Mesodermal cell (in vitro differentiated cells): ENCODE measurements around the gene PTPRK.

Experiments used
- H3K27ac ChIP-seq: 2 replicates; pipeline ENCODE4 v1.7.0; 2013; ENCODE audit warnings: mild to moderate bottlenecking, low read depth, low read length, moderate library complexity; ENCODE audit not compliant: severe bottlenecking
- H3K36me3 ChIP-seq: 2 replicates; pipeline ENCODE4 v1.7.1; 2013; ENCODE audit warnings: mild to moderate bottlenecking, low read length, moderate library complexity; ENCODE audit not compliant: control insufficient read depth, insufficient read depth
- H3K4me1 ChIP-seq: one replicate; pipeline ENCODE4 v1.7.1; 2013; ENCODE audit warnings: mild to moderate bottlenecking, low read length; ENCODE audit not compliant: insufficient read depth, control insufficient read depth, poor library complexity, severe bottlenecking
- H3K4me3 ChIP-seq: 2 replicates; pipeline ENCODE4 v1.7.0; 2013; ENCODE audit warnings: low read length, control low read depth, mild to moderate bottlenecking; ENCODE audit not compliant: insufficient read depth, poor library complexity, severe bottlenecking; ENCODE audit errors: extremely low read depth
- H3K9me3 ChIP-seq: 2 replicates; pipeline ENCODE4 v1.7.1; 2013; ENCODE audit warnings: mild to moderate bottlenecking, low read length, moderate library complexity; ENCODE audit not compliant: control insufficient read depth
- WGBS, 2 experiments: methylation state at CpG; one replicate each; pipeline ENCODE4 v1.1.5; 2013; ENCODE audit warnings: missing lambda C conversion rate in 2 of 2; ENCODE audit not compliant: insufficient coverage in 2 of 2; 5-methylcytosine and 5-hydroxymethylcytosine counted together

Gene PTPRK

DNA sequence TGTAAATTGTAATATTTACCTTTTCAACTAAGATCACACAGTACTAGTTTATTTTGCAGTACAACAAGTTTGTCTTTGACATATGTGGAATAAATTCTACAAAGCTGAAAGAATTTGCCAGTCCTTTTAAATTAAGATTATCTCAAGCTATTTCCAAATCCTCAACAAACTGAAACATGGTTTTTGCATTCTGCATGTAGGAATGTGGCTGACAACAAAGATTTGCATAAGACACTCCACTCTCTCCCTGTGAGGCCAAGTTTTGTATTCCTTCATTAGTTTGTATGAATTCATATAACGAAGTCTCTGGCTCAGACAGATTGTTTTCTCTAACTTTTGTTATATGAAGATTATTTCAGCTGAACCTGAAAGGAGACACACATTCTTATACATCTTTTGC lies 495.4 kb downstream of the PTPRK start:
- no peaks in the 10 kb centered on the region for H3K4me1 ChIP-seq
- H3K36me3 ChIP-seq, result no peaks in the 10 kb centered on the region
- no peaks in the 10 kb centered on the region for H3K9me3 ChIP-seq
- WGBS, 2 experiments, result no CpG with 5 or more reads among the region's 1 CpG
- no peak overlapping the region for H3K4me3 ChIP-seq
- H3K27ac ChIP-seq, result no peak overlapping the region

DNA sequence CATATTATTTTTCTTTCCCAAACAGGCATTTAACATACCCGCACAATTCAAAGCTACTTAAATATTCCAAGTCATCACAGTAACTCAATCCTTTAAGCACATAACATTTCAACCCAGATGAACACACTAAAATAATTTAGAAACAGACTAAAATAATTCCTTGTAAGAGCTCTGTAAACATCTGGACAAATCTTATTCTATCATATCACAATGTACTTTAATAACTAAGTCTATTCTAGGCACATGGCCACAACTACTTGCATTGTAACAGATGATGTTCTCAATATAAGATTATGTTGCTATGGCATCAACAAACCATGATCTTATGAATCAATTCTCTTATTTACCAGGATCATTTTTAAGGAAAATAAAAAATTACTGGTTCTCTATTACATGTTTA lies 496.4 kb downstream of the PTPRK start:
- H3K9me3 ChIP-seq, result no peaks in the 10 kb centered on the region
- H3K27ac ChIP-seq, result no peak overlapping the region
- no peaks in the 10 kb centered on the region for H3K4me1 ChIP-seq
- WGBS, 2 experiments, result 89 to 100% methylated on average over 1 of the region's 1 CpG
- H3K4me3 ChIP-seq, result no peak overlapping the region
- H3K36me3 ChIP-seq, result no peaks in the 10 kb centered on the region

DNA sequence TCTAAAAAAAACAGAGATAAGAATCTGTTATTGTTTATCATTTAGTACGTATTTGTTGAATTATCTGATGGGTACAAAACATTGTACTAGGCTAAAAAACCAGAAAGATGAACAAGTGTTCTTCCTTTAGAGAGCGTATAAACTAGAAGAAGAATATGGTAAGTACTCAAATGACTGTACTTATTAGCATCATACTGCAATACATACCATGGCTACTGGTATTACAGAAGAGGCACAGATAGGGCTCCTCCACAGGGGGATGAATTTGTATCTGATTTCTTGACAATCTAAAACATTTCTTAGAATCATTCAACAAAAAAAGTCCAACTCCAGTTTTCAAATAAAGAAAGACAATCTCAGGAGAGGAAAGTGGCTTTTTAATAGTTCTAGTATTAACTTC lies 501.6 kb downstream of the PTPRK start:
- no peaks in the 10 kb centered on the region for H3K36me3 ChIP-seq
- WGBS, 2 experiments, result 88% methylated on average over 1 of the region's 2 CpGs; no CpG with 5 or more reads in 1 of the 2 experiments
- H3K27ac ChIP-seq, result no peak overlapping the region
- no peaks in the 10 kb centered on the region for H3K4me1 ChIP-seq
- H3K4me3 ChIP-seq, result no peak overlapping the region
- no peaks in the 10 kb centered on the region for H3K9me3 ChIP-seq

DNA sequence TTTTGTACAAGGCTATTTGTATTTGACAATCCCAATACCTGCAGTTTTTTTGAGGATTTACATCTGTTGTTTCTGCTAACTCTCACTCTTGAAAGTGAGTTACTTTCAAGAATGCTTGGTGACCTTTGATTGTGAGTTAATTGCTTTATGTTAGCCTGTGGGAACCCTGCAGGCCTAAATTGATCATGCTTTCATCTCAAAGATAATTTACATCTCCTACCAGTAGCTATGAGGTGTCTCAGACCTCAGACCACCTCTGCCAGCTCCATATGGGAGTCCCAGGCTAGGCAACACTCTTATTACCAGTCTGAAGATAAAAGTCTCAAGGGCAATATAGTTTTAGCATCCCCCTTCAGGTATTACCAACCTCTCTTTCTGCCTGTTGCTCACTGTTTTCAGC lies 503.1 kb downstream of the PTPRK start:
- Histone ChIP-seq H3K4me1 (no peaks in the 10 kb centered on the region), H3K9me3 (no peaks in the 10 kb centered on the region), H3K4me3 (no peak overlapping the region), H3K27ac (no peak overlapping the region), H3K36me3 (no peaks in the 10 kb centered on the region)

DNA sequence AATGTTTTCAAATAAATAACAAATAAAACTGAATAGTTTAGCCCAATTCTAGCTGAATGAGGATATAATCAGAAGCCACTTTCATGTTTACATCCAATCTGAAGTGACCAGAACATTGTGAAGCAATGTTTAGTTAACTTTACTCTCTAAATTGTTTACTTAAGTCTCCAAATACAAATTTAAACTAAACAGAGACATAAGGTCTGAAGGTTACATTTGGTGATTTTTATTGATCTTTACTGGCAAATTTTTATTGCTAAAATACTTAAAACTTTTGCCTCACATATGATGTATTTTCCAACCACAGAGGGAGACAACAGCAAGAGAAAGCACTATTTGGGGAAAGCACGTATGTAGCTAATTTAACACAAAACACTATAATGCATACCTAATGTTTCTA lies 512.7 kb downstream of the PTPRK start:
- Histone ChIP-seq H3K4me1 (no peaks in the 10 kb centered on the region), H3K9me3 (no peaks in the 10 kb centered on the region), H3K4me3 (no peak overlapping the region), H3K36me3 (no peaks in the 10 kb centered on the region), H3K27ac (no peak overlapping the region)
- 80% methylated on average over 1 of the region's 1 CpG; no CpG with 5 or more reads in 1 of the 2 experiments for WGBS, 2 experiments

DNA sequence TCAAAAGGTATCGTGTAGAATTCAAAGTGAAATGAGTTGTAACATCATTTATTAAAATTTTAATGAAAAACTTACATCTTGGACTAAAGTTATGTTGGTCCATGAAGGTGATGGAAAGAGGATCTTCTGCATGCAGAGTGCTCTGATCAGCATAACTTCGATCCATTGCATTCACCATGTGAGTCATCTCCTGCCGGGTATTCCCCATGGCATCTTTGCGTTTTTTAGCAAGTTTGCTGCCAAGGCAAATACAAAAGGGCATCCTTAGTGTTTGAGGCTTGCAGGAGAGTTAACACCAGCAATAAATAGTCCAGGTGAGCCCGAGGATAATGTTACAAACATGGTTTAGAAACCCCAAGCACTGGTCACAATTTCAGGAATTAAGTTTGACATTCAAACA lies 515.4 kb downstream of the PTPRK start:
- Histone ChIP-seq H3K36me3 (no peaks in the 10 kb centered on the region), H3K4me1 (no peaks in the 10 kb centered on the region), H3K4me3 (no peak overlapping the region), H3K27ac (no peak overlapping the region), H3K9me3 (no peaks in the 10 kb centered on the region)
- 85 to 89% methylated on average over 3 to 4 of the region's 5 CpGs for WGBS, 2 experiments

DNA sequence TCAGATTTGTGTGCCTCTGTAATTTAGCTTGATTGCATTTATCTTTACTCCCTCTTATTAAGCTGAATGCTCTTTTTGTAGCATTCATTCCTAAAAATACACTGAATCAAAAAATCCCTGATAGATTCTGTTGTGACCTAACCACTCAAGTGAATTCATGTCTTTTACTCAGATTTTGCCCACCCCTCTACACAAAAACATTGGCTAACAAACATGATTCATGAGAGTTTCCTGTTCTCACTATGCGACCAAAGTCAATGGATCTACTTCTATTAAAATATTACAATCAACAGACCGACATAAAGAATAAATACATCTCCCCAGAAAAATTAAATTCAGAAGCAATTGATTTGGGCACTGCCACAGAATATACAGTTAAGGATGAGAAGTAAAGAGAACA lies 520.0 kb downstream of the PTPRK start:
- no CpG with 5 or more reads among the region's 2 CpGs for WGBS, 2 experiments
- H3K4me1 ChIP-seq, result no peaks in the 10 kb centered on the region
- H3K27ac ChIP-seq, result no peak overlapping the region
- no peaks in the 10 kb centered on the region for H3K9me3 ChIP-seq
- H3K36me3 ChIP-seq, result no peaks in the 10 kb centered on the region
- no peak overlapping the region for H3K4me3 ChIP-seq

DNA sequence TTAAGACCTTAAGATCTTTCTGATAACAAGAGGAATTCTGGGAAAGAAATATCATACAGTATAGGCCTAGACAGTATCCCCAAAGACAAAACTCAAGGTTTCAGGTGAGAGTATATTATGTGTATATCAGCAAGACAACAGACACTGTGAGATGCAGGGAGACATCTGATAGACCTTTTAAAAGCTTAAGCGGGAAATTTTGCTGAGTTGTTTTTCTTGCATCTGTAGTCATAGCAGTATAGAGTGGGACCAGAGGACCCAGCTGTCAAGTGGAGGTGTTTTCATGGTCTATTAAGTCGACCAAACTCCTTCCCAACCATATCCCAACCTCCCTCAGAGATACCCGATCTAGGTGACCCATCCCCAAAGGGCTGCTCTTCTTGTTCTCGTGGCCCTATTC lies 521.4 kb downstream of the PTPRK start:
- no peak overlapping the region for H3K27ac ChIP-seq

DNA sequence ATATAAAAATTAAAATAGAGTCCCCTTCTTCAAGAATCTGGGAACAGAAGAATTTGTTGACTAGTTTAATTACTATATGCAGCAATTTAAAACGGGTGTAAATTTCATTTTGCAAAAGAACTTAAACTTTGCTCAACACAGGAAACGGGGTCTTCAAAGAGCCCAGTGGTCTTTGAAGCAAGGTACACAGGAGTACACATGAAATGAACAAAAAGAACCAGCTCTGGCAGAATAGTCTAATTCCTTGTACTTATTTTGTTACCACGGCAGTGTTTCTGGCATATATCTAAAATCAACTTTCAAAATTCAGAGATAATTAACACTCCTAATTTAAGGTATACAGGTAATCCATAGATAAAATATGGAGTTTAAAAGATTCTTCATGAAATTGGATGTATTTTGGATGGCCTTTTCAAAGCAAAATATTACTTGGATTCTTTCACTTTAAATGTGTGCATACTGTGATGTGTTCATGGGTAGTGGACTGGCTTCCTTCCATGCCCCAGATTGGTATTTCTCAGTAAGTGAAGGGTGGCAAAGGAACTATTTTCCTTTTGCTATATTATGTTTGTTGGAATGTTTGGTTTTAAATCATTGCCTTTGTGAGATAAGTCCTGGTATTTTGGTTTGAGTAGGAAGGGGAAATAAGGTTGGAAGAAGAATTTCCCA lies 522.8 kb downstream of the PTPRK start:
- H3K36me3 ChIP-seq, result no peaks in the 10 kb centered on the region
- no peaks in the 10 kb centered on the region for H3K4me1 ChIP-seq
- H3K27ac ChIP-seq, result no peak overlapping the region
- no peaks in the 10 kb centered on the region for H3K9me3 ChIP-seq
- 95% methylated on average over 2 of the region's 3 CpGs; no CpG with 5 or more reads in 1 of the 2 experiments for WGBS, 2 experiments
- H3K4me3 ChIP-seq, result no peak overlapping the region

More for the DNA sequence above, 521.4 kb downstream of the PTPRK start:
- Histone ChIP-seq H3K4me3 (no peak overlapping the region), H3K36me3 (no peaks in the 10 kb centered on the region), H3K4me1 (no peaks in the 10 kb centered on the region), H3K9me3 (no peaks in the 10 kb centered on the region)
- WGBS, 2 experiments, result 90 to 93% methylated on average over 2 to 4 of the region's 4 CpGs

DNA sequence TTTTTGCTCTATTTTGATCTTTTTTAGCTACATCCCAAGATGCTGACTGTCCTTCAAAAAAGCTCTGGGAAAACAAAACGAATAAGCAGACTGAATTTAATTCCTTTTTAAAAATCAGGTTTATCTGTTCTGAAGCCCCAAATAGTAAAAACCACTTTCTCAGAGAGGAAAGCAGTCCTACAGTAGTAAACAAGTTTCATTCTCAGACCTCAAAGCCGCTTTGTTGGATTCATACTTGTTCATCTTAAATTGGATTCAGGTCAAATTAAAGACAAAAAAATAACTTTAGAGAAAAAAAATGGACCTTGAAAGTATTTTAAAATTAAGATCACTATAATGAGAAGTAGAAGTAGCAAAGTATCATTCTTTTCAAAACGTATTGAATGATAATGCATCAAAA lies 523.5 kb downstream of the PTPRK start:
- Histone ChIP-seq H3K36me3 (no peaks in the 10 kb centered on the region), H3K9me3 (no peaks in the 10 kb centered on the region), H3K4me1 (no peaks in the 10 kb centered on the region), H3K27ac (no peak overlapping the region), H3K4me3 (no peak overlapping the region)
- WGBS, 2 experiments, result 100% methylated on average over 1 of the region's 3 CpGs; no CpG with 5 or more reads in 1 of the 2 experiments

DNA sequence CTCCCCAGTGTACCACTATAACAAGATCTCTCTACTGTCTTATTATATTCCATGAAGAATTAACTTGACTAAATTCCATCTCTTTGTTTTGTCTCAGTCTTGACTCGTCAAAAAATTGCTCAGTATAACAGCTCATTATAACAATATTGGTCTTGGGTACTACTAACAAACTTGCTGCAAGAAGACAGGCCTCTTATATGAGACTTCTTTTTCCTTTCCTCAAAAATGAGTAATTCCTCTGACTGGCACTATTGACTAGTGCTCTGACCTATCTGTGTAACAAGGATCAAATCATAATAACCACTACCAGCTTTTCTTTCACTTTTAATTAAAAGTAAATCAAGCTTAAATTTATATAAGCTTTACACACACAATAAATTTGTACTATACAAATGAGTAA lies 528.3 kb downstream of the PTPRK start:
- no peaks in the 10 kb centered on the region for H3K4me1 ChIP-seq
- 100% methylated on average over 1 of the region's 1 CpG for WGBS, 2 experiments
- no peak overlapping the region for H3K27ac ChIP-seq
- no peaks in the 10 kb centered on the region for H3K36me3 ChIP-seq
- no peaks in the 10 kb centered on the region for H3K9me3 ChIP-seq
- no peak overlapping the region for H3K4me3 ChIP-seq
